GM12891 (cell line): ENCODE data around the gene PODN.

Experiments
- PAX5 ChIP-seq: IDR thresholded peaks from 2 replicates; pipeline ENCODE4 v1.6.1; 2011; ENCODE audit warnings: low read length, moderate library complexity, mild to moderate bottlenecking; ENCODE audit not compliant: insufficient read depth, severe bottlenecking
- POLR2A ChIP-seq: IDR thresholded peaks from 2 replicates; pipeline ENCODE4 v1.6.1; 2011; ENCODE audit warnings: low read depth, low read length, control low read depth
- POLR2AphosphoS5 ChIP-seq: IDR thresholded peaks from 2 replicates; pipeline ENCODE4 v1.6.1; 2011; ENCODE audit warnings: low read depth, low read length, control low read depth

- TF ChIP-seq POLR2A = no peak
- no peak for TF ChIP-seq POLR2AphosphoS5
- no peak for TF ChIP-seq PAX5
These were observed 13.2 kb downstream of the PODN start for GRCh38 chr1:53075206-53075605.
